Measurements from ENCODE around the gene GYPA.
"Not testable (repeated sequence)": the region's sequence is repeated elsewhere in the genome, so short reads cannot be mapped to it uniquely, and the experiment has no call there.

DNA sequence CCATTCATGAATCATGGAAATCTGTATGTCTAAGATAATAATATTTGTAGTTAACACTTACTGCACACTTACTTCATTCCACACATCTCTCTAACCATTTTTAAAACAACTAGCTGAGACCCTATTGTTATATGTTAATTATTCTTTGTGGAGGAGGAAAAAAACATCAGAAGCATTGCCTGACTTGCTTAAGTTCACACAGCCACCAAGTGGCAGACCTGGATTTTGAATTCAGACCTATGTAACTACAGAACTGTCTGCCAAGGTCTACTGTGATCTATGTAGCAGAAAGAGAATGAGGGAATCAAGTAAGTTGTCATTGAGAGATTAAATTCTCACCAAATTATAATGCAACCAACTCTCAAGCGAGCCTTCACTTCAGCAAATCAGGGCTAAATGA lies 10.4 kb downstream of the GYPA start:
- TF ChIP-seq, protein P1, sequence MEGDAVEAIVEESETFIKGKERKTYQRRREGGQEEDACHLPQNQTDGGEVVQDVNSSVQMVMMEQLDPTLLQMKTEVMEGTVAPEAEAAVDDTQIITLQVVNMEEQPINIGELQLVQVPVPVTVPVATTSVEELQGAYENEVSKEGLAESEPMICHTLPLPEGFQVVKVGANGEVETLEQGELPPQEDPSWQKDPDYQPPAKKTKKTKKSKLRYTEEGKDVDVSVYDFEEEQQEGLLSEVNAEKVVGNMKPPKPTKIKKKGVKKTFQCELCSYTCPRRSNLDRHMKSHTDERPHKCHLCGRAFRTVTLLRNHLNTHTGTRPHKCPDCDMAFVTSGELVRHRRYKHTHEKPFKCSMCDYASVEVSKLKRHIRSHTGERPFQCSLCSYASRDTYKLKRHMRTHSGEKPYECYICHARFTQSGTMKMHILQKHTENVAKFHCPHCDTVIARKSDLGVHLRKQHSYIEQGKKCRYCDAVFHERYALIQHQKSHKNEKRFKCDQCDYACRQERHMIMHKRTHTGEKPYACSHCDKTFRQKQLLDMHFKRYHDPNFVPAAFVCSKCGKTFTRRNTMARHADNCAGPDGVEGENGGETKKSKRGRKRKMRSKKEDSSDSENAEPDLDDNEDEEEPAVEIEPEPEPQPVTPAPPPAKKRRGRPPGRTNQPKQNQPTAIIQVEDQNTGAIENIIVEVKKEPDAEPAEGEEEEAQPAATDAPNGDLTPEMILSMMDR (IDR thresholded peaks at IDR 0.05; ENCODE audit: low read depth, low read length): not testable (repeated sequence)
- TF ChIP-seq POLR2A (IDR thresholded peaks at IDR 0.05; ENCODE audit: extremely low read depth, insufficient read length): not testable (repeated sequence)
